Dedifferentiated amniotic fluid mesenchymal stem cell (primary cell): ENCODE data around the gene THEMIS.
"Not testable (repeated sequence)": the region's sequence is repeated elsewhere in the genome, so short reads cannot be mapped to it uniquely, and the experiment has no call there.

Experiments
- DNase-seq: peaks from one replicate; pipeline ENCODE4 v3.0.0-alpha.2; 2016; ENCODE audit errors: extremely low spot score

Gene THEMIS

DNA sequence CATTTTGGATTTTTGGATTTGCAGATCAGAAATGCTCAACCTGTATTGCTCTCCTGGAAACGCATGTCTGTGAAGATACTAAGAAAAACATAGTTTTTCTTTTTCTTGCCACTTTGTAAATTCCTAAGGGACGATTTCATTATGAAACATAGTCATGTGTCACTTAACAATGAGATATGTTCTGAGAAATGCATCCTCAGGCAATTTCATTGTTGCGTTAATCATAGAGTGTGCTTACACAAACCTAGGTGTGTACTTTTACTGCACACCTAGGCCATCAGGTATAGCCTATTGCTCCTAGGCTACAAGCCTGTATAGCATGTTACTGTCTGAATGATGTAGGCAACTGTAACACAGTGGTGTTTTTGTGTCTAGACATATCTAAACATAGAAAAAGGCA is 13.4 kb upstream of the THEMIS start:
- DNase-seq: no peak

DNA sequence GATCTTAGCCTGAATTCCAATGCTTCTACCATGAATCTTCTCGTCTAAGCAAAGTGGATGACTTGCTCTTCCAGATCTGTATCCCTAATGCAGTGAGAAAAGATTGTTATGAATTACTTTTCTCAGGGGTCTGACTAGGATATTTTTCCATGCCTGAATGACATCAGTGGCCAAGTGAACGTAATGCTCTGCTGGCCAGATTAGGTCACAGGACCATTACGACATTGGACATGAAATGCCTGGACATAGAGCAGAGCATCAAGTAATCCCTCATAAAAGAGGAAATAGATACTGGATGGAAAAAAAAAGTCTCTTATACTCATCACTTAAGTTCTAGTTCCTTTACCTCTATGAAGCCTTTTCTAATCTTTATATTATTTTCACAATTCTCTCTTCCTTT is 12.1 kb upstream of the THEMIS start:
- DNase-seq: no peak

DNA sequence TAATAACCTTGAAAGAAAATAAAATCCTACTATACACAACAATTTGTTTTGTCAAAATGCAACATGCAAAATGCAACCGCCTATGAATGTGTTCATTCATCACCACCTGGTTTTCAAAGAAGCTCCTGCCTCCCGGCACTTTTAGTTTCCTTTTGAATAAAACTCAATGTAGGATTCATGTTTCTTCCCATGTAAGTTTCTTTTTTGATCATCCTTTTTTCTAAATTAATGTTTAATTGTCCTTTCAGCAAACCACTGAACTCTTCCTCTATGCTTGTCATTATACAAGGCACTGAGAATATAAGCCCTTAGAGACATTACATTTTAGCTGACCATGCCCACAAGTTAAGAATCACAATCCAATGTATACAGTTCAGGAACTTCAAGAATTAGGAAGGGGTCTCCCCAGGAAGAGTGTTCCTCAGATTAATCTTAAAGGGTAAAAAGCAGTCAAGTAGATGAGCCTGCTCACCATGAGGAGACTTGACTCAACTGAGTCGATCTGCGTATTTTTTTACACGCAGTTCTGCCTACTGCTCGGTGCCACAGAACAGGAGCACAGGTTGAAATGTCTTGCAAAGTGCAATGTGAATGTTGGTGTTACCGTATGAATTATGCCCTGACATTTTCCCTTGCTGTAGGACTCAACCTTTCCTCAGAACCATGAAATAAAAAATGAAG is 7.2 kb upstream of the THEMIS start:
- no peak for DNase-seq

DNA sequence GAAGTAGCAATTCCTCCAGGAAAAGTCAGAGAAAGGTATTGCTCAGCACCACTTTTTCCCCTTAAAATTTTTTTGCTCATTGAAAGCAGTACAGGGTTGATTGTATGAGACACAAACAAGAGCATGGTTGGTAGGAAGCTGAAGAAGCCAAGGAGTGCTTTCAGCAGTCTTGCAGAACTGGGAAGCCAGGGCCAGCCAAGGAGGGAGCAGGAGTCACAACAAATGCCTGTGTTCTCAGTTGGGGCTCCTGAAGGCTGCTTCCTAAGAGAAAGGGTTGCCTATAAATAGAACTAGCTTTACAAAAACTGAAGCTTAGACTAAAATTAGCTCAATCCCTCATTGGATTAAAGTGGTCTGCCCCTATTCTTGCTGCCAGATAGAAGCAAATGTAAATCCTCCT is 3.3 kb upstream of the THEMIS start:
- DNase-seq: no peak

DNA sequence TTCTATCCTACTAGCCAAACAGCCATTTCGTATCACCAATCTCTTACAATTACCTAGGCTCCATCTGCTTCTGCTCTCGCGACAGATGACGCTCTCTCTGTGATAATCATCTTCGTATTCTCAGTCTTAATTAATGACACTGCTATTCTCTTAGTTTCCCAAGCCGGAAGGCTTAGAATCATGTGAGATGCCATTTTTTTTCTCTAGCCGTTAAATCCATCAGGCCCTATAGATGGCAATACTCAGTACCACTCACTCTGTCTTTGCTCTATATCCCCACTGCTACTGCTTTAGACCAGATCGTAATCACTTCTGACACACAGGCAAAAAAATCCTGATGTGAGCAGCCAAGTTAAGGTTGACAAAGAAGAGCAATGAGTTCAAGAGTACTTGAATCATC is 2.1 kb upstream of the THEMIS start:
- no peak for DNase-seq

DNA sequence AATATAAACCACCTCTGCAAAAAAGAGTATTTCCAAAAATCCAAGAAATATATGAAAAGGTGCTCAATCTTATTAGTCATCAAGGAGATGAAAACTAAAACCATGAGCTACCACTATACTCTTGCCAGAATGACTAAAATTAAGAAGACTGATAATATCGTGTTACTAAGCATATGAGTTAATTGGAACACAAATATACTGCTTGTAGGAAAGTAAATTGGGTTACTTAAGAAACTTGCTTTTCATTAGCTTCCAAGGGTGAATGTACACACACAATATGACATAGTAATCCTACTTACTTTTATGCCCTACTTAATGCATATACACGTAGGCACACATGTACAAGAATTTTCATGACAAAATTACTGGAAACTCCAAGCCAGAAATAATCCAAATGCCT is 3.4 kb downstream of the THEMIS start:
- DNase-seq: no peak

DNA sequence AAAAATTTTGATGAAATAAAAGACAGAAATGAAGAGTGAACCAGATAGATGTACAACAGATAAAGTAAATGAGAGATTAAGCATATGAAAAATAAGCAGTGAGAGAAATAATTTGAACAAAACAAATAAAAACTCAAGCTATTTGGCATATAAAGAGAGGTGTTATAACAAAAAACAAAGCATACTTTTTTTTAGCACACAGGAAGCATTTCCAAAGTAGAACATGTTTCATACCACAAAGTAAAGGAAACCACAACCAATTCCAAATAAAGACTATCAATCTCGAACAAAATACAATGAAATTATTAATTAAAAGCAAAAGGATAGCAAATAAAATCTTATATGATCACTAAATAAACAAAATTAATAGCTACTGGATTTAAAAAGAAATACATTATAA is 6.8 kb downstream of the THEMIS start:
- no peak for DNase-seq

DNA sequence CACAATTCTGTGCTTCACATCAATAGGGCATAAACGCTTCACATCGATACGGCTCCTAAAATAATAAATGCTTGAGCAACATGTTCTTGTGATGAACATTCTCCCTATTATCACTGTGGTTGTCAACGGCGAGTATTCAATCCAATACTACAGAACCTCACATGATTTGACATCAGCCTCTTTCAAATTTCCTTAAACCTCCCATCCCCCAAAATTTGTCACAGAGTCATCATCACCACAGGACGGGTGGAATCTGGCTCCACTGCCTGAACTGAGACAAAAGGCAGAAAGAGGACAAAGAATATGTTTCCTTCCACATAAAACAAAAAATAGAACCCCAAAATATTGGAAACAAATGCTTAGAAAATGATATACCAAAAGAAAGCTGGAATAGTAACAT is 7.3 kb downstream of the THEMIS start:
- no peak for DNase-seq

DNA sequence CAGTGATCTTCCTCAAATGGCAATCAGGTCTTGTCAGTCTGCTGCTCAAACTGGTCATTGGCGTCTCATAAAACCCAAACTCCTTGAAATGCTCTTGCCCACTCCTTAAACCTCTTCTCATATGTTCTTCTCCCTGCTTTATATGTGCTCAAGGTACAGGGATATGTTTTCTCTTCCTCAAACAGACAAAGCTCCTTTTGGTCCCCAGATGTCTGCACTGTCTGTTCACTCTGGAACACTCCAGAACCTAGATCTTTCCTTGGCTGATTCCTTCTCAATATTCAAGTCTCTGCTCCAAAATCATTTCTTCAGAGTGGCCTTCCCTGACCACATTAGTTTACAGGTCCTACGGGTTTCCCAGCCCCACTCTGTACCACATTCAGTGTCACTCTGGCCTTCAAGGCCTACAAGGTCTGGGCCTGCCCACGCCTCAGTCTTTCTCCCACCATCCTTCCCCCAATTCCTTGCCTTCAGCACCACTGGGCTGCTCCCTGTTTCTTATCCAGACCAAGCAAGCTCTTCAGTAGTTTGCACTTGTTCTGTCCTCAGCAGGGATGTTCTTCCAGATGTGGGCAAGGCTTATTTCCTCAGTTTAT is 9.0 kb downstream of the THEMIS start:
- no peak for DNase-seq

DNA sequence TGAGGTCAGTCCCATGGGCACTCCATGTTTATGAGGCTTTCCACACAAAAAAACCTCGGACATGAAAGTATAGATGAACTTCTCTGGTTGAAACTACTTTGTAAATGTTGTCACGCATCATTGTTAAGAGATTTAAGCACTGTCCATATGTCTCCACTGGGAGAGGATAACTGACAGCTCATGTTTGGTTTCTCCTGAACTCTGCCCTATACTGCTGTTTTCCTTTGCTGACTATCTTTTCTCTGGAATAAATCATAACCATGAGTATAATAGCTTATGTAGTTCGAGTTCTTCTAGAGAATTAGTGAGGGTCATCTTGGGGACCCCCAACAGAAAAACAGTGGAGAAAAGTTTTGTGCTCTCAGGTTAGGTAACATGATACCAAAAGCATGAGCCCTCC is 14.3 kb downstream of the THEMIS start:
- DNase-seq: no peak

DNA sequence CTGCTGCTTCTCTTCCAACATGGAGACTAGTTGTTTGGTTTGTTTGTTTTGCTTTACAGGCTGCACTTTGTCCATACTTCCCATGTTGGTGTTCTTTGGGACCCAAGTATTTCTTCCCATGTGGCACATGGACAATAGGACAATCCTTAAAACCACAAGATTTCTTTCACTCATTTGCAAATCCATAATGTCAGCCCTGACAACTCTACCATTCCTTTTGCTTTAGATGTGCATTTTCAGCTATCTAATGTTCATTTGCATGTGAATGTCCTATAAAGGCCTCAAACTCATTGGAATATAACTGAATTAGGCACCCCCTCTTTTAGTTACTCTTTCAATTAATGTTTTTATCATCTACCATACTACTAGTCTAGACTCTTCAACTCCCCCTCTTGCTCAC is 16.7 kb downstream of the THEMIS start:
- no peak for DNase-seq

DNA sequence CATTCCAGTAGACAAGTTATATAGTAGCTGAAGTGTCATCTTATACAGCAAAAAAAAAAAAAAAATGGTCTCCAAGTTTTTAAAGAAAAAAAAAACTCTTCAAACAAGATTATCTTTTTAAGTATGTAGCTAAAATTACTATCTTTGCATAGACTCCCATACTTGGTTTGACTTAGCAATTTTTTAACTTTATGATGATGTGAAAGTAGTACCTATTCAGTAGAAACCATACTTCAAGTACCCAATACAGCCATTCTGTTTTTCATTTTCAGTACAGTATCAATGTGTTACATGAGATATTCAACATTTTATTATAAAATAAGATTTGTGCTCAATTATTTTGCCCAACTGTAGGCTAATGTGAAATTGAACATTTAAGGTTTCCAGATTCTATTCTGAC is 18.9 kb downstream of the THEMIS start:
- DNase-seq: not testable (repeated sequence)

DNA sequence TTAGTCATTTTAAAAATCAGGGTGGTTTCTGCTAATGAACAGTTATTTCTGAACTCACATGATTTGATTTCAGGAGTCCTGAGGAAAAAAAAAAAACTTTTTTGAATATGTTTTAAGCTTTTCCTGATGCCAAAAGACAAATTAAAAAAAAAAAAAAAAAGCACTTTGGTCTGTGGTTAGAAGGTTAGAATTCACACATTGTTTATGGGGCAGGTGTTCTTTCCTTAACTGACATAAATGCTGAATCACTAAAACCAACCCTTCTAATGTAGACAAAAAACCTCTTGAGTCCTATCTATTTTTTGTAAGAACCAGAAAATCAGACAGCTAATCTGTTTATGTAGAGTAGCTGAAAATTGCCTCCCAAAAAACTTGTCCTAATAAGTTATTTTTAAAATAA is 20.4 kb downstream of the THEMIS start:
- DNase-seq: no peak

DNA sequence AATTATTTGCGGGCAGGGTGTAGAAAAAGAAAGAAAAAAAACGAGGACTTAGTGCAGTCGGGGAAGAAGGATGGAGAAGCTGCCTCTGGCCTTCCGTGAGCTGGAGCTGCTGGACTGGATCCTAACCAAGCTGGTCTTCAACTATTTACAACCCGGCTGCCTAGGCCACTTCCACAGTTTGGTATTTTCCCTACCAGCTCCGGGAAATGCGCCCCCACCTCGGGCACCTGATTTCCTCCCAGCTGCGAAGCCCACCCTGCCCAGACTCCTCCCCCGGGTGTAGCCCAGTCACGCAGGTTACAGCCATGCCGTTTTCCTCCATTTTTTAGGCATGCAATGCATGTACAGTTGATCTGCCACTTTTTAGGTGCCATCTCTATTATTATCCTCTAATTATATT is 21.2 kb downstream of the THEMIS start:
- no peak for DNase-seq

DNA sequence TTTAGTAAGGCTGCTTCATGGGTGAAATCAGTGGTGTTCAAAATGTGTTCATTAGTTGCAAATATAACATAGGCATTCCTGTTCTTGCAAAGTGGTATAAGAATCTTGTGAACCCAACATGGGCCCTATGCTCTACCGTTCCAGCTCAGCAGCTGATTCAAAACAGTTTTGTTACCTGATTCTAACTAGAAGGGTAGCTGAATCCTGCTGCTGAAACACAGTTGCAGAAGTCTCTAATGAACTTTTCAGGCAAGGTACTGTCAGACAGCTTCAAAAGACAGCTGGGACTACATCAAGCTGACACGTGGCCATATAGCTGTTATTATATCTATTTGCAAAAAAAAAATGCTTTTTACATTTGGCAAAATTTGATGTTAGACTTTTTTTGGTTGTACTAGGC is 22.7 kb downstream of the THEMIS start:
- no peak for DNase-seq

DNA sequence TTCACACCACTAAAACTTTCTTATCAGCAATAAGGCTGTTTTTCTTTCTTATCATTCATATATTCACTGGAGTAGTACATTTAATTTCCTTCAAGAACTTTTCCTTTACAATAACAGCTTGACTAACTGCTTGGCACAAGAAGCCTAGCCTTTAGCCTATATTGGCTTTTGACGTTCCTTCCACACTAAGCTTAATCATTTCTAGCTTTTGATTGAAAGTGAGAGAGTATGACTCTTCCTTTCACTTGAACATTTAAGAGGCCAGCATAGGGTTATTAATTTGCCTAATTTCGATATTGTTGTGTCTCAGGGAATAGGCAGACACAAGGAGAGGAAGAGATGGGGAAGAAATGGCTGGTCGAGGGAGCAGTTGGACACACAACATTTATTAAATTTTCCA is 23.6 kb downstream of the THEMIS start:
- no peak for DNase-seq

DNA sequence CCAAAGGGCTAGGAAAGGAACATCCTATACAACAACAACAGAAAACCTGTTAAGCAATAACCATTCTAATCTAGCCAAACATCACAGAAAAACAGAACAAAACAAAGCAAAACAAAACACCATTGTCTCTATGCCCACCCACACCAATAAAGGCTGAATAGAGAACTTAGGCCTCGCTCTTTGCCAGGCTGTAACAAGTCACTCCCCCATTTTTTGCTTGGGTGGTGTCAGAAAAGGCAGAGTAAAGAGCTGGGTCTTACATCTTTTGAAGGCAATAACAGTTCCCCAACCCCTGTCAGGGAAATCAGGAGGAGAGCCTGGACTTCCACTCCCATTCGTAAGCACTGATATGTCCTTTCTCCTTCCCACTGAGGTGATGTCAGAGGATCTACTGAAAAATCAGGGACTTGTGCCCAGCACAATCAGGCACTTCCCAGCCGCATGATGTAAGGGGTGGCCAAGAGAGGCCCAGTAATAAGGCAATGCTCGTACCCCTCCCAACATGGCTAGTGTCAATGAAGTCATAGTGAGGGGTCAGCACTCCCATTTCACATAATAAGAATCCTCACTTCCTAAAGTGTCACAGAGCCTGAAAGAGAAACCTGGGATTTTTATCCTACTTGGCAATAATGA is 31.0 kb downstream of the THEMIS start:
- DNase-seq: no peak

DNA sequence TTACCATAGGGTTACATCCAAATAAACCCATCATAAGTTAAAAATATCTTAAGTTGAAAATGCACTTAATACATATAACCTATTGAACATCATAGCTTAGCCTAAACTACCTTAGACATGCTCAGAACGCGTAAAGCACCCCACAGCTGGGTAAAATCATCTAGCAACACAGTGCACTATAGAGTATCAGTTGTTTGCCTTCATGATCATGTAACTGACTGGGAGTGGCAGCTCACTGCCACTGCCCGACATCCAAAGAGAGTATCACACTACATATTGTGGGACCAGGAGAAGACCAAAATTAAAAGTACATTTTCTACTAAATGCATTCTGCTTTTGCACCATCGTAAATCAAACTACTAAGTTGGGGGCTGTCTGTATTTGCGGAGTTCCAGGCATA is 31.7 kb downstream of the THEMIS start:
- DNase-seq: no peak

DNA sequence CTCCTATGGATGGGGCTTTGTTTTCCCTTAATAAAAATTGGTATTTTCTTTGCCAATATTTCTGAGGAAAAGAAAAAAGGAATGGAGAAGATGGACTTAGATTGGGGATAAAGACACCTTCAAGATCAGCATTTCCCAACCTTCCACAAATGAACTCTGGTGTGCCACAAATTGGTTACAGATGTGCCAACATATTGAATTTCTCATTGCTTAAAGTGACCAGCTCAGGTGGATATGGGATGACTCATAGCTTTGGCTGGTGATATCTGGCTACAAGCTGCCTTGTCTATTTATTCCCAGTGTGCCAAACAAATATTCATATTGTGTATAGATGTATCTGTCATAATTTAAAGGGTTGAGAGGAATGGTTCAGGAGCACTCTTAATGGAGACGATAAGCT is 32.5 kb downstream of the THEMIS start:
- no peak for DNase-seq

DNA sequence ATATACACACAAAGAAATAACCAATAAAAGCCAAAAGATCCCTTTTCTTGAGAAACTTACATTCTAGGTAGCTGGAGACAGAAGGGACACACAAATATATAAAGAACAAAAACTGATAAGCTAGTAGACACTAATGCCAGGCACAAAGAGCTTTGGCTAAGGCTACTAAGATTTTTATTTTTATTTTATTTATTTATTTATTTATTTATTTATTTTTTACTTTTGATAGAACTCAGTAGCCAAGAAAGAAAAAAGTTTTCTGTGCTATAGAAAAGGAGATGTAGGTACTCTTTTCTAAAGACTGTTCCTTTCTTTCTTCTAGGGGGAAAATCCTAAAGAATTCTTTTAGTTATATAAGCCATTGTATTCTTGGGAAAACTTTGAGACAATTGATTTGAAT is 34.1 kb downstream of the THEMIS start:
- DNase-seq: no peak

DNA sequence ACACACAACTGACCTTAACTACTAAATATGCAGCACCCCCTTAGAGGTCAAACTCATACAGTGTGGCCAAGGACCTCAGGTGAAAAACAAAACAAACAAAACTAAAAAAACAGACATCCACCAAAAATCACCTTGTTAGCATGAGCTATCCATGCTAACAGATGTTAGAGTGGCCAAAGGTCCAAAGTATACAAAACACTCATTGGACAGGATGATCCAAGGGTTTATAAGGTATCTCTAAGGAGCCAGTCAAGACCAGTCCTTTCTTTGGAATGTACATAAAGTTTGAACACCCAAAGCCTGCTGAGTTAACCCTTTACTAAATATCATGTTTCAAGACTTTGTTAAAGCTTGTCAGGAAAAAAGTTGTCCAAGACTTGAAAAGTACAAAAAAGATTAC is 35.8 kb downstream of the THEMIS start:
- no peak for DNase-seq

DNA sequence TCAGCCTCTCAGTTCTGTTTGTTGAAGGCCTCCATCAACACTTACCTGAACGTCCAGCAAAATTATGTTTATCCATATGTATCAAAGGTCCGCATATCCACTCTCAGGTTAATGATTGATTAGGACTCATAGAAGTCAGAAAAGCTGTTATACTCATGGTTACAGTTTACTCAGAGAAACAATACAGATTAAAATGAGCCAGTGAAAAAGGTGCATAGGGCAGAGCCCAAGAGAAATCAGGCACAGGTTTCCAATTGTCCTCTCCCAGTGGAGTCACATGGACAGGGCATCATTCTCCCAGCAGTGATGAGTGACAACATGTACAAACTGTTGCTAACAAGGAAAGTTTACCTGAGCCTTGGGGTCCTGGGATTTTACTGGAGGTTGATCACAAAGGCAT is 36.2 kb downstream of the THEMIS start:
- no peak for DNase-seq

DNA sequence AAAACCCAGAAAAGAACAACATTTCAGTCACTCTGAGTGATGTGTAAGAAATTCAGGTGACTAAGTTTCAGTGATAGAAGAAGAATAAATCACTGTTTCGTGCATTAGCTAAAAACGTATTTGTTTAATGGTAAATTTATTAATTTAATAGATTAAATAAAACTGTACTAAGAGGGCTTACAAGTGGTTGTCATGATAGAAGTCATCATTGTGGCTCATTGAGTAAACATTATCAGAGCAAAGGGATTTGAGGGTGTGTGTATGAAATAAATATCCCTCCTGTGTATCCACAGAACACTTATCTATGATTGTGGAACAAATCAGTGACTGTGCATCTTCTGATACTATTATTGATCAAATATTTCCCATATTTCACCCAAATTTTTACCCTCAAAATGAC is 40.1 kb downstream of the THEMIS start:
- no peak for DNase-seq

DNA sequence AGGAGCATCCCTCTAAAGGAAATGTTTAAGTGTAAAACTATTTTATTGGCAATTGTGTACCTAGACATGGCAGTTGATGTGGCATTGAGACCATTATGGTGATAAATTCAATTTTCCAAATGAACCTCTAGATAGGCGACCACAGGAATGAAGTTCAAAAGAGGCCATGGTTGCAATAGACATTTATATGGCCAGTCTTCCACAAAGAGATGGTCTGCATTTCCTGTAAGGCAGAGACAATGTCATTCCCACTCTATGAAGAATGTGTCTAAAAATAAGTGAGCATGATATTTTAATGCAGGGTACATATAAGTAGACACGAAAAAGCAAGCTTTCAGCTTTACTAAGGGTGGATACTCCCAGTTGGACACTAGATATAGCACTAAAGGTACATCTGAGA is 40.9 kb downstream of the THEMIS start:
- no peak for DNase-seq
